CD4-positive, CD25-positive, alpha-beta regulatory T cell (primary cell): ENCODE results near the gene XRN2. TPM values are rescaled to one million over a fixed set of nuclear protein-coding genes. Genes with fewer than 3 reads are reported as not detected.
A peak's percentile ranks its signal among the peaks of the same experiment; 100 is the strongest.
"Not testable (repeated sequence)": the region's sequence is repeated elsewhere in the genome, so short reads cannot be mapped to it uniquely, and the experiment has no call there.

Experiments
- ATAC-seq, 2 donors: fragments of 150-1000 bp; cut with Tn5 transposase; one replicate each; pipeline ENCODE4 v1.10.0; 2021; ENCODE audit warnings: low read depth in 2 of 2, moderate number of reproducible peaks in 2 of 2, moderate library complexity in 1 of 2
- DNase-seq, 3 donors: peaks; one replicate each; pipeline versions ENCODE4 v3.0.0 to v3.0.0-alpha.2; 2012 to 2022; ENCODE audit warnings: mixed read lengths in 1 of 3
- H3K27ac ChIP-seq: one replicate; pipeline ENCODE4 v1.7.0; 2013; ENCODE audit warnings: mild to moderate bottlenecking, low read length; ENCODE audit not compliant: insufficient read depth, poor library complexity, severe bottlenecking
- H3K27me3 ChIP-seq: one replicate; pipeline ENCODE4 v1.7.0; 2013; ENCODE audit warnings: low read length; ENCODE audit not compliant: control insufficient read depth, insufficient read depth
- H3K36me3 ChIP-seq: one replicate; pipeline ENCODE4 v1.7.0; 2013; ENCODE audit warnings: mild to moderate bottlenecking, low read length, moderate library complexity; ENCODE audit not compliant: control insufficient read depth, insufficient read depth
- H3K4me1 ChIP-seq: 2 replicates; pipeline ENCODE4 v1.7.0; 2013; ENCODE audit warnings: mild to moderate bottlenecking, low read length; ENCODE audit not compliant: insufficient read depth, control insufficient read depth, poor library complexity, severe bottlenecking
- H3K4me3 ChIP-seq: one replicate; pipeline ENCODE4 v1.7.0; 2013; ENCODE audit warnings: low read depth, mild to moderate bottlenecking, low read length, moderate library complexity
- H3K9me3 ChIP-seq, 2 experiments: 1 replicate in 1 of 2; 2 replicates in 1 of 2; pipeline ENCODE4 v1.7.0; 2013; ENCODE audit warnings: low read length in 2 of 2, mild to moderate bottlenecking in 1 of 2, moderate library complexity in 1 of 2; ENCODE audit not compliant: control insufficient read depth in 2 of 2
- H3K27ac Mint-ChIP-seq, 3 donors: one replicate each; pipeline ENCODE4 v1.8.0; 2020 to 2022; ENCODE audit warnings: mild to moderate bottlenecking in 3 of 3, mixed read lengths in 3 of 3, moderate library complexity in 2 of 3
- H3K27me3 Mint-ChIP-seq: one replicate; pipeline ENCODE4 v1.8.0; 2022; ENCODE audit warnings: mild to moderate bottlenecking, mixed read lengths
- H3K36me3 Mint-ChIP-seq: one replicate; pipeline ENCODE4 v1.8.0; 2020; ENCODE audit warnings: mixed read lengths
- H3K4me1 Mint-ChIP-seq, 4 donors: one replicate each; pipeline ENCODE4 v1.8.0; 2020 to 2022; ENCODE audit warnings: mixed read lengths in 4 of 4, mild to moderate bottlenecking in 1 of 4
- H3K4me3 Mint-ChIP-seq, 4 donors: one replicate each; pipeline ENCODE4 v1.8.0; 2020 to 2022; ENCODE audit warnings: mild to moderate bottlenecking in 4 of 4, mixed read lengths in 4 of 4, moderate library complexity in 3 of 4
- H3K9me3 Mint-ChIP-seq, 7 donors: one replicate each; pipeline ENCODE4 v1.8.0; 2020 to 2022; ENCODE audit warnings: mixed read lengths in 7 of 7, mild to moderate bottlenecking in 3 of 7, moderate library complexity in 2 of 7
- polyA plus RNA-seq, 4 donors: library from polyadenylated mRNA; unstranded; fragments of 300-500 nt; fragmentation: Illumina TruSeq; gene quantifications; one replicate each; pipeline ENCODE4 v1.2.3, GENCODE V29; 2021
- total RNA-seq: library from RNA; stranded (reverse); gene quantifications from one replicate; pipeline ENCODE4 v1.2.3, GENCODE V29; 2022

XRN2 gene
- total and polyA plus RNA-seq, 5 donors from 2014 or later: 59.0 to 81.0 (median 72.9) TPM

- H3K9me3 ChIP-seq, H3K27ac Mint-ChIP-seq, H3K36me3 ChIP-seq, H3K4me3 Mint-ChIP-seq, DNase-seq, ATAC-seq, H3K27ac ChIP-seq, H3K4me3 ChIP-seq, H3K4me1 ChIP-seq, H3K4me1 Mint-ChIP-seq, H3K36me3 Mint-ChIP-seq: not testable (repeated sequence)
- peaks cover 25% of the 10 kb centered on the region for H3K27me3 ChIP-seq
- H3K27me3 Mint-ChIP-seq: peaks cover 67% of the 10 kb centered on the region
- peaks cover 2 to 20% (median 8%) of the 10 kb centered on the region in 7 donors for H3K9me3 Mint-ChIP-seq
These were observed 110.9 kb downstream of the XRN2 start for GRCh38 chr20:21413996-21414395.

- not testable (repeated sequence) for ATAC-seq, H3K27me3 ChIP-seq, H3K36me3 ChIP-seq, H3K27ac ChIP-seq, H3K4me1 ChIP-seq, DNase-seq, H3K4me3 ChIP-seq, H3K27ac Mint-ChIP-seq, H3K4me1 Mint-ChIP-seq, H3K9me3 ChIP-seq, H3K36me3 Mint-ChIP-seq, H3K4me3 Mint-ChIP-seq
- Mint-ChIP-seq H3K9me3 (peaks cover 4 to 34% (median 12%) of the 10 kb centered on the region in 7 donors), H3K27me3 (peaks cover 37% of the 10 kb centered on the region)
These were observed 116.0 kb downstream of the XRN2 start for GRCh38 chr20:21419147-21419546.

GRCh38 chr20:21421601-21422236 lies 118.6 kb downstream of the XRN2 start:
- H3K36me3 ChIP-seq: no peaks in the 10 kb centered on the region
- H3K9me3 ChIP-seq: peaks cover 15 to 20% of the 10 kb centered on the region in 2 experiments
- H3K9me3 Mint-ChIP-seq: peaks cover 0 to 57% (median 20%) of the 10 kb centered on the region in 7 donors
- no peaks in the 10 kb centered on the region for H3K4me1 Mint-ChIP-seq
- ATAC-seq (no peak), DNase-seq (no peak)
- no peaks in the 10 kb centered on the region for H3K4me1 ChIP-seq
- peaks cover 4% of the 10 kb centered on the region for H3K36me3 Mint-ChIP-seq
- no peak overlapping the region for H3K4me3 Mint-ChIP-seq
- H3K4me3 ChIP-seq: no peak overlapping the region
- H3K27ac ChIP-seq: no peak overlapping the region
- H3K27me3 ChIP-seq: no peaks in the 10 kb centered on the region
- H3K27me3 Mint-ChIP-seq: peaks cover 29% of the 10 kb centered on the region
- H3K27ac Mint-ChIP-seq: no peak overlapping the region

GRCh38 chr20:21423712-21424111 lies 120.6 kb downstream of the XRN2 start:
- H3K27ac Mint-ChIP-seq, H3K27ac ChIP-seq, H3K4me3 Mint-ChIP-seq, ATAC-seq, H3K4me1 ChIP-seq, DNase-seq, H3K27me3 ChIP-seq, H3K4me1 Mint-ChIP-seq, H3K36me3 Mint-ChIP-seq, H3K4me3 ChIP-seq, H3K36me3 ChIP-seq: not testable (repeated sequence)
- H3K27me3 Mint-ChIP-seq: peaks cover 19% of the 10 kb centered on the region
- H3K9me3 ChIP-seq: peaks cover 15 to 20% of the 10 kb centered on the region in 2 experiments
- H3K9me3 Mint-ChIP-seq: peaks cover 0 to 48% (median 14%) of the 10 kb centered on the region in 7 donors

- Mint-ChIP-seq H3K27ac (peak overlapping the region in 1 of 3 donors; percentile 74), H3K4me3 (no peak overlapping the region), H3K9me3 (peaks cover 0 to 48% (median 14%) of the 10 kb centered on the region in 7 donors), H3K4me1 (no peaks in the 10 kb centered on the region), H3K27me3 (peaks cover 19% of the 10 kb centered on the region), H3K36me3 (peaks cover 4% of the 10 kb centered on the region)
- H3K27ac ChIP-seq: no peak overlapping the region
- DNase-seq (no peak), ATAC-seq (no peak)
- no peak overlapping the region for H3K4me3 ChIP-seq
- peaks cover 15 to 20% of the 10 kb centered on the region in 2 experiments for H3K9me3 ChIP-seq
- H3K4me1 ChIP-seq: no peaks in the 10 kb centered on the region
- no peaks in the 10 kb centered on the region for H3K36me3 ChIP-seq
- H3K27me3 ChIP-seq: peaks cover 2% of the 10 kb centered on the region
These were observed 121.7 kb downstream of the XRN2 start for GRCh38 chr20:21424846-21425245.

GRCh38 chr20:21430020-21430419 lies 126.9 kb downstream of the XRN2 start:
- ATAC-seq (no peak), DNase-seq (no peak)
- H3K27ac ChIP-seq: no peak overlapping the region
- Mint-ChIP-seq H3K36me3 (peaks cover 4% of the 10 kb centered on the region), H3K9me3 (peaks cover 0 to 16% (median 3%) of the 10 kb centered on the region in 7 donors), H3K27ac (no peak overlapping the region), H3K4me1 (no peaks in the 10 kb centered on the region), H3K27me3 (peaks cover 28% of the 10 kb centered on the region), H3K4me3 (no peak overlapping the region)
- peaks cover 9% of the 10 kb centered on the region for H3K27me3 ChIP-seq
- no peaks in the 10 kb centered on the region for H3K36me3 ChIP-seq
- H3K9me3 ChIP-seq: peaks cover 6 to 9% of the 10 kb centered on the region in 2 experiments
- H3K4me1 ChIP-seq: no peaks in the 10 kb centered on the region
- H3K4me3 ChIP-seq: no peak overlapping the region

- Mint-ChIP-seq H3K4me1 (no peaks in the 10 kb centered on the region), H3K9me3 (peaks cover 0 to 3% (median 0%) of the 10 kb centered on the region in 7 donors), H3K27ac (peak overlapping the region in 1 of 3 donors; percentile 10), H3K4me3 (no peak overlapping the region), H3K27me3 (peaks cover 26% of the 10 kb centered on the region), H3K36me3 (no peaks in the 10 kb centered on the region)
- Histone ChIP-seq H3K27ac (no peak overlapping the region), H3K4me3 (no peak overlapping the region), H3K36me3 (no peaks in the 10 kb centered on the region), H3K9me3 (no peaks in the 10 kb centered on the region), H3K4me1 (no peaks in the 10 kb centered on the region), H3K27me3 (peaks cover 12% of the 10 kb centered on the region)
- ATAC-seq (no peak), DNase-seq (no peak)
These were observed 129.8 kb downstream of the XRN2 start for GRCh38 chr20:21432911-21433310.

- Mint-ChIP-seq H3K36me3 (no peaks in the 10 kb centered on the region), H3K4me3 (no peak overlapping the region), H3K9me3 (no peaks in the 10 kb centered on the region), H3K4me1 (no peaks in the 10 kb centered on the region), H3K27ac (no peak overlapping the region), H3K27me3 (peaks cover 26% of the 10 kb centered on the region)
- no peak overlapping the region for H3K27ac ChIP-seq
- no peak for ATAC-seq
- peaks cover 12% of the 10 kb centered on the region for H3K27me3 ChIP-seq
- H3K4me3 ChIP-seq: no peak overlapping the region
- H3K36me3 ChIP-seq: no peaks in the 10 kb centered on the region
- no peaks in the 10 kb centered on the region for H3K4me1 ChIP-seq
- DNase-seq: no peak
- no peaks in the 10 kb centered on the region for H3K9me3 ChIP-seq
These were observed 130.3 kb downstream of the XRN2 start for GRCh38 chr20:21433329-21433890.
